Measurements from ENCODE around the gene TPCN1. TPM values are rescaled to one million over a fixed set of nuclear protein-coding genes. Genes with fewer than 3 reads are reported as not detected.

Gene TPCN1
- total RNA-seq, 1 experiment from 2014 or later = 18.8 TPM

- Histone ChIP-seq H3K27ac (ENCODE audit: low read depth, low read length, poor library complexity, severe bottlenecking) (no peak overlapping the region), H3K27me3 (replicated peaks; ENCODE audit: insufficient read depth, low read depth, low read length, poor library complexity) (no peaks in the 10 kb centered on the region), H3K36me3 (ENCODE audit: insufficient read depth, low read length, poor library complexity, severe bottlenecking) (no peaks in the 10 kb centered on the region), H3K4me3 (ENCODE audit: low read depth, low read length, poor library complexity, severe bottlenecking) (no peak overlapping the region), H3K9me3 (ENCODE audit: low read depth, low read length, poor library complexity, severe bottlenecking) (no peaks in the 10 kb centered on the region), H3K4me1 (ENCODE audit: insufficient read depth, low read length, poor library complexity, severe bottlenecking) (no peaks in the 10 kb centered on the region)
- no peak for DNase-seq (ENCODE audit: low spot score)
- ChIA-PET POLR2A (ENCODE audit: low non-redundant PET) (no interaction called here), CTCF (no interaction called here)
- intact Hi-C loops (cut with micrococcal nuclease; ENCODE audit: unreplicated experiment) = loop anchor here (10.0 kb wide), 1 partner anchor 134 kb away; no protein-coding TSS in a partner anchor
- BruUV-seq (replicated peaks) = no TSS peak
- TF ChIP-seq CTCF (conservative IDR thresholded peaks at IDR 0.05; ENCODE audit: low read depth, low read length) (no peak), EZH2 (IDR thresholded peaks at IDR 0.05; ENCODE audit: borderline replicate concordance, low read depth, low read length, poor library complexity, severe bottlenecking) (no peak)
These were observed 107.9 kb downstream of the TPCN1 start for GRCh38 chr12:113329022-113329790.

- Histone ChIP-seq H3K36me3 (ENCODE audit: insufficient read depth, low read length, poor library complexity, severe bottlenecking) (no peaks in the 10 kb centered on the region), H3K9me3 (ENCODE audit: low read depth, low read length, poor library complexity, severe bottlenecking) (no peaks in the 10 kb centered on the region), H3K27me3 (replicated peaks; ENCODE audit: insufficient read depth, low read depth, low read length, poor library complexity) (no peaks in the 10 kb centered on the region), H3K27ac (ENCODE audit: low read depth, low read length, poor library complexity, severe bottlenecking) (no peak overlapping the region), H3K4me1 (ENCODE audit: insufficient read depth, low read length, poor library complexity, severe bottlenecking) (peaks cover 4% of the 10 kb centered on the region), H3K4me3 (ENCODE audit: low read depth, low read length, poor library complexity, severe bottlenecking) (no peak overlapping the region)
- TF ChIP-seq EZH2 (IDR thresholded peaks at IDR 0.05; ENCODE audit: borderline replicate concordance, low read depth, low read length, poor library complexity, severe bottlenecking) (no peak), CTCF (conservative IDR thresholded peaks at IDR 0.05; ENCODE audit: low read depth, low read length) (no peak)
- BruUV-seq (replicated peaks) = no TSS peak
- ChIA-PET POLR2A (ENCODE audit: low non-redundant PET) (no interaction called here), CTCF (no interaction called here)
- DNase-seq (ENCODE audit: low spot score) = no peak
- intact Hi-C loops (cut with micrococcal nuclease; ENCODE audit: unreplicated experiment) = loop anchor here (10.0 kb wide), 1 partner anchor 135 kb away; no protein-coding TSS in a partner anchor
These were observed 108.6 kb downstream of the TPCN1 start for GRCh38 chr12:113329791-113330417.

GRCh38 chr12:113330505-113330904 is 109.2 kb downstream of the TPCN1 start:
- POLR2A ChIA-PET (ENCODE audit: low non-redundant PET) = no interaction called here
- DNase-seq (ENCODE audit: low spot score) = no peak
- H3K27me3 ChIP-seq (replicated peaks; ENCODE audit: insufficient read depth, low read depth, low read length, poor library complexity) = no peaks in the 10 kb centered on the region
- TF ChIP-seq EZH2 (IDR thresholded peaks at IDR 0.05; ENCODE audit: borderline replicate concordance, low read depth, low read length, poor library complexity, severe bottlenecking) (no peak), CTCF (conservative IDR thresholded peaks at IDR 0.05; ENCODE audit: low read depth, low read length) (no peak)
- BruUV-seq (replicated peaks) = no TSS peak
- no peak overlapping the region for H3K4me3 ChIP-seq (ENCODE audit: low read depth, low read length, poor library complexity, severe bottlenecking)
- no peaks in the 10 kb centered on the region for H3K9me3 ChIP-seq (ENCODE audit: low read depth, low read length, poor library complexity, severe bottlenecking)
- intact Hi-C loops (cut with micrococcal nuclease; ENCODE audit: unreplicated experiment) = no loop called here
- H3K27ac ChIP-seq (ENCODE audit: low read depth, low read length, poor library complexity, severe bottlenecking) = no peak overlapping the region
- CTCF ChIA-PET = no interaction called here
- H3K36me3 ChIP-seq (ENCODE audit: insufficient read depth, low read length, poor library complexity, severe bottlenecking) = no peaks in the 10 kb centered on the region
- H3K4me1 ChIP-seq (ENCODE audit: insufficient read depth, low read length, poor library complexity, severe bottlenecking) = peaks cover 7% of the 10 kb centered on the region
